Measurements from ENCODE around the gene ATG101.
"Not testable (repeated sequence)": the region's sequence is repeated elsewhere in the genome, so short reads cannot be mapped to it uniquely, and the experiment has no call there.

ATG101 gene

DNA sequence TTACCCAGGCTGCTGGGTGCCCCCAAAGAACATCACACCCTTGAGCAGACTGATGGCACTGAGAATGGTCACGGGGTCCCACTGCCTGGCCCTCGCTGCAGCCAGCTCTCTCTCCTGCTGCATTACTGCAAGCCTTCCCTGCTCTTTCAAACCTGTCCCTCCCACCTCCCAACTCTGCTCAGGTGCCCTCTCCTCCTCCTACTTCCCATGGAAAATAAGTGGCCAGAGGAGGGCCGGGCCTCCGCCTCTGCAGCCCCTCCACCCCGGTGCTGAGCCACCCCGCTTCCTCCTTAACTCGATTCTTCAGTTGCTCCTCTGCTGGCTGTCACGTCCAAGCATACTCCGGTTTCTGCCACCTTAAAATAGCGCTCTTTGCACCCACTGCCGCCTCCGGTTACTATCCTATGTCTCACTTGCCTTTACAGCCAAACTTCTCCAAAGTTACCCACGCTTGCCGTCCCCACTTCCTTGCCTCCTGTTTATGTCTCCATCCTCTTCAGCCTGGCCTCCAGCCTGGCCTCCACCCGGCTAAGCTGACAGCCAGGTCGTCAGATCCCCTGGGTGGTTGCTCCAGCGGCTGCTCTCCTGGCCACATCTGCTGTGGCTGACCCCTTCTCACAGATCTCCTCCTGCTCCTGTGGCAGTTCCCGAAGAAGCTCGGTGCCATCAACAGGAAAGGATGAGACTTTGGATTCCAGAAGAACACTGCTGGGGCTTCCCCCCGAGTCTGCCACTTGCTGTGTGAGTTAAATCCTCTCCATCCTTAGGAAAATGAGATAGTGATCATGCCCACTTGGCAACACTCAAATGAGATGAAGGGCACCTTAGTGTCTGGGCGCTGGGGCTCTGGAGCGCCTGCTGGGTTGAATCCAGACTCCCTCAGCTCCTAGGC, 17.4 kb downstream of the ATG101 start:
- H3K4me3 ChIP-seq (ENCODE audit: low read length), result no peak overlapping the region
- H3K27me3 ChIP-seq (ENCODE audit: control insufficient read depth, insufficient read depth, low read length), result peaks cover 3% of the 10 kb centered on the region
- peaks cover 8% of the 10 kb centered on the region for H3K4me1 ChIP-seq (ENCODE audit: control insufficient read depth, insufficient read depth, low read length)
- no peaks in the 10 kb centered on the region for H3K36me3 ChIP-seq (ENCODE audit: control insufficient read depth, insufficient read depth, low read length)
- H3K9me3 ChIP-seq (ENCODE audit: control insufficient read depth, low read length), result no peaks in the 10 kb centered on the region
- no peak overlapping the region for H3K9ac ChIP-seq (ENCODE audit: low read length)

DNA sequence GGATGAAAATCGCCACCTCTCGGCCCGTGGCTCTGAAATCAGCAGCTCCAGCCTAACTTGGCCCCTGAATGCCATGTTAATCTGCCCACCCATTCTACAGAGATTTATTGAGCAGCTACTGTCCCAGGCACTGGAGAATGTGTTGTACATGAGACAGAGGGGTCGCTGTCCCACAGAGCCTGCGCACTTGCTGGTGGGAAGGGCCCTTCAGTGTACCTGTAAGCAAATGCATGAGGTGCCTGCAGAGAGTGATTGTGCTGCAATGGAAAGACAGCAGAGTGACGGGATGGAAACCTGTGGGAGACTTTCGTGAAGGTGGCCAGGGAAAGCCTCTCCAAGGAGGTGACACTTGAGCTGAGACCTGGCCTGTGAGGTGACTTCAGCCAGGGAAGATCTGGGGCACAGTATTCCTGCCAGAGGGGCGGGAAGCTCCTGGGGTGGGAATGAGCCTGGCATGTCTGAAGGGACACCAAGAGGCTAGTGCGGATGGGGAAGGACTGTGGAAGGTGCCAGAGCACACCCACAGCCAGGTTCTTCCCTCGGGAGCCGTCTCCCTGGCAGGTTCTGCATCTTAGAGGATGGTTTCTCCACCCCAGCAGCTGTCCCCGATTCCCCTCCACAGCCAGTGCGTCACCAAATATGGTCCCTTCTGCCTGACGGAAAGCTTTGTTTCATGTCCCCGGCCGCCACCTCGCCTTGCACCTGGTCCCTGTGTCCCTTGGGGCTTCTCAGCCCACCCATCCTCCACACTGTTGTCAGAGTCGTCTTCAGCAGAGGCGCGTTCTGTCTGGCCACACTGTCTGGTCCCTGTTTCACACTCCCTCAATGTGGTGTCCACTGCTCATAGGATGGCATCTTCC, 18.4 kb downstream of the ATG101 start:
- no peaks in the 10 kb centered on the region for H3K36me3 ChIP-seq (ENCODE audit: control insufficient read depth, insufficient read depth, low read length)
- no peaks in the 10 kb centered on the region for H3K9me3 ChIP-seq (ENCODE audit: control insufficient read depth, low read length)
- peaks cover 2% of the 10 kb centered on the region for H3K4me1 ChIP-seq (ENCODE audit: control insufficient read depth, insufficient read depth, low read length)
- H3K27me3 ChIP-seq (ENCODE audit: control insufficient read depth, insufficient read depth, low read length), result peaks cover 3% of the 10 kb centered on the region
- no peak overlapping the region for H3K4me3 ChIP-seq (ENCODE audit: low read length)
- H3K9ac ChIP-seq (ENCODE audit: low read length), result no peak overlapping the region

DNA sequence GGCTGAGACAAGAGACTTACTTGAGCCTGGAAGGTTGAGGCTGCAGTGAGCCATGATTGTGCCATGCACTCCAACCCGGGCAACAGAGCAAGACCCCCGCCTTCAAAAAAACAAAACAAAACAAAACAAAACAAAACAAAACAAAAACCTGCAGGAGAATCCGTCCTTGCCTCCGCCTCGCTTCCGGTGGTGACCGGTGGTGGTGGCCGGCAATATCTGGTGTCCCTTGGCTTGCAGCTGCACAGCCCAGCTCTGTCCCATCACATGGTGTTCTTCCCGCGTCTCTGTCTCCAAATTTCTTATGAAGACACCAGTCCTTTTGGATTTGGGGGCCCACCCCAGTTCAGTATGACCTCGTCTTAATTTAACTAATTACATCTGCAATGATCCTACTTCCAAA, 19.7 kb downstream of the ATG101 start:
- peaks cover 3% of the 10 kb centered on the region for H3K27me3 ChIP-seq (ENCODE audit: control insufficient read depth, insufficient read depth, low read length)
- no peaks in the 10 kb centered on the region for H3K9me3 ChIP-seq (ENCODE audit: control insufficient read depth, low read length)
- no peaks in the 10 kb centered on the region for H3K36me3 ChIP-seq (ENCODE audit: control insufficient read depth, insufficient read depth, low read length)
- H3K4me1 ChIP-seq (ENCODE audit: control insufficient read depth, insufficient read depth, low read length), result no peaks in the 10 kb centered on the region
- H3K9ac ChIP-seq (ENCODE audit: low read length), result no peak overlapping the region
- H3K4me3 ChIP-seq (ENCODE audit: low read length), result no peak overlapping the region

DNA sequence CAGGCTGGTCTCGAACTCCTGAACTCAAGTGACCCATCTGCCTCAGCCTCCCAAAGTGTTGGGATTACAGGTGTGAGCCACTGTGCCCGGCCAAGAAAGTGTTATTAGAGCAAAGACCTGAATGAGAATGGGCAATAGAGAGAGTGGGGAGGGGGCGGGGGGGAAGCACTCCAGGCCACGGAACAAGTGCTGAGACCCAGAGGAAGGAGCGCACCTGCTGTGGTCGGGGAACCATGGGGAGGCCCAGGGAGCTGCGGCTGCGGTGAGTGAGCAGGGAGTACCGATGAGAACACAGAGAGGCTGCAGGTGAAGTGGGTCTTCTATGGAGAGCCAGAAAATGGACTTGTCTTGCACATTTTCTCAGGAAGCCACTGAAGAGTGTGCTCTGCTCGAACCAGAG, 20.5 kb downstream of the ATG101 start:
- Histone ChIP-seq H3K27me3 (ENCODE audit: control insufficient read depth, insufficient read depth, low read length) (peaks cover 3% of the 10 kb centered on the region), H3K9me3 (ENCODE audit: control insufficient read depth, low read length) (no peaks in the 10 kb centered on the region), H3K4me3 (ENCODE audit: low read length) (no peak overlapping the region), H3K36me3 (ENCODE audit: control insufficient read depth, insufficient read depth, low read length) (no peaks in the 10 kb centered on the region), H3K9ac (ENCODE audit: low read length) (no peak overlapping the region), H3K4me1 (ENCODE audit: control insufficient read depth, insufficient read depth, low read length) (no peaks in the 10 kb centered on the region)

DNA sequence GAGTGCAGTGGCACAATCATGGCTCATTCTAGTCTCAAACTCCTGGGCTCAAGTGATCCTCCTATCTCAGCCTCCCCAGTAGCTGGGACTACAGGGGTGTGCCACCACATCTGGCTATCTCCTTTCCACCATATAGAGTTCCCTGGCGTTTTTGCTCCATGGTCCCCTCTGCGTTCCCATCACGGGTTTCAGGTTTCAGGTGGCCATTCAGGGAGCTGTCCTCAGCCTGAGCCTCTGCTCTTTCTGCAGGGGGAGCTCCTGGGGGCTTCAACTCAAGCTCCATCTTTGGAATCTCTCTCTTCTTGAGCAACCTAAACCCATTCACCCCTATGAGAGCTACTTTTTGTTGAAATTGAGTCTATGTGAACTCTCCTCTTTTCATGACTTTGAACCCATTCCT, 21.3 kb downstream of the ATG101 start:
- H3K36me3 ChIP-seq (ENCODE audit: control insufficient read depth, insufficient read depth, low read length), result no peaks in the 10 kb centered on the region
- H3K4me3 ChIP-seq (ENCODE audit: low read length), result no peak overlapping the region
- H3K9me3 ChIP-seq (ENCODE audit: control insufficient read depth, low read length), result no peaks in the 10 kb centered on the region
- peaks cover 3% of the 10 kb centered on the region for H3K27me3 ChIP-seq (ENCODE audit: control insufficient read depth, insufficient read depth, low read length)
- no peak overlapping the region for H3K9ac ChIP-seq (ENCODE audit: low read length)
- no peaks in the 10 kb centered on the region for H3K4me1 ChIP-seq (ENCODE audit: control insufficient read depth, insufficient read depth, low read length)

DNA sequence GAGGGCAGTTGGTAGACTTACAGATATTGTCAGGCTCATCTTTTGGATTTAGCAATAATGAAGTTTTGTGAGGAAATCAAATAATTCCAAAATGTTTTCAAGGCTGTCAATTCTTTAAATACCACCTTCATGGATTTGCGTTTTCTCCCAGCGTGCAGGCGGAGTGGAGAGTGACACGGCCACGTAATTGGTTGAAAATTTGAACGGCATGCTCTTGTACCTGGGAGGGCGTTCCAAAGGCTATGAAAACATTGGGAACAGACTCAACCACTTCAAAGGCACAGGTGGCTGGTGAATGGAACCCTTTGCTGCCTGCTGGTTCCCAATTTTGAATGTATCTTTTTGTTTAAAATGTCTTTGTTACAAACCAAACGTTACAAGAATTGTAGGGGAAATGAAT, 22.1 kb downstream of the ATG101 start:
- no peaks in the 10 kb centered on the region for H3K4me1 ChIP-seq (ENCODE audit: control insufficient read depth, insufficient read depth, low read length)
- H3K27me3 ChIP-seq (ENCODE audit: control insufficient read depth, insufficient read depth, low read length), result no peaks in the 10 kb centered on the region
- no peaks in the 10 kb centered on the region for H3K36me3 ChIP-seq (ENCODE audit: control insufficient read depth, insufficient read depth, low read length)
- H3K9ac ChIP-seq (ENCODE audit: low read length), result no peak overlapping the region
- H3K4me3 ChIP-seq (ENCODE audit: low read length), result no peak overlapping the region
- no peaks in the 10 kb centered on the region for H3K9me3 ChIP-seq (ENCODE audit: control insufficient read depth, low read length)

DNA sequence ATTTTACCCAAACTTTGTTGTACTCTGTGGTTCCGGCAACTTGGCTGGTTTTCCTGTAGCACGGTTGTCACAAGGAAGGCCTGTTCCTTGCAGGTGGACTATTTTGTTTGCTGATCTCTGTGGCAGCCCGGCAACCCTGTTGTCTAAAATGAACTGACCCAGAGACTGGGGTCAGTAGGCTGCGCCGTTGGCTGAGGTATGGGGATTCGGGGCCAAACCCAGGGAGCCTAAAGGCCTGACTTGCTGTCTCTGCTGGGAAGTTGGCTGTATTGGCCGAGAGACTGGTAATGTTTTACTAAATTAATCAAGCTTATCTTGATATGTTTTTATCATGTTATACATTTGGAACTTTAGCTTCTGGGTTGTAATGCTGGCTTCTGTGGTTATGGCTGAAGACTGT, 23.6 kb downstream of the ATG101 start:
- Histone ChIP-seq H3K9ac (ENCODE audit: low read length) (no peak overlapping the region), H3K36me3 (ENCODE audit: control insufficient read depth, insufficient read depth, low read length) (no peaks in the 10 kb centered on the region), H3K9me3 (ENCODE audit: control insufficient read depth, low read length) (no peaks in the 10 kb centered on the region), H3K4me3 (ENCODE audit: low read length) (no peak overlapping the region), H3K4me1 (ENCODE audit: control insufficient read depth, insufficient read depth, low read length) (no peaks in the 10 kb centered on the region), H3K27me3 (ENCODE audit: control insufficient read depth, insufficient read depth, low read length) (no peaks in the 10 kb centered on the region)

DNA sequence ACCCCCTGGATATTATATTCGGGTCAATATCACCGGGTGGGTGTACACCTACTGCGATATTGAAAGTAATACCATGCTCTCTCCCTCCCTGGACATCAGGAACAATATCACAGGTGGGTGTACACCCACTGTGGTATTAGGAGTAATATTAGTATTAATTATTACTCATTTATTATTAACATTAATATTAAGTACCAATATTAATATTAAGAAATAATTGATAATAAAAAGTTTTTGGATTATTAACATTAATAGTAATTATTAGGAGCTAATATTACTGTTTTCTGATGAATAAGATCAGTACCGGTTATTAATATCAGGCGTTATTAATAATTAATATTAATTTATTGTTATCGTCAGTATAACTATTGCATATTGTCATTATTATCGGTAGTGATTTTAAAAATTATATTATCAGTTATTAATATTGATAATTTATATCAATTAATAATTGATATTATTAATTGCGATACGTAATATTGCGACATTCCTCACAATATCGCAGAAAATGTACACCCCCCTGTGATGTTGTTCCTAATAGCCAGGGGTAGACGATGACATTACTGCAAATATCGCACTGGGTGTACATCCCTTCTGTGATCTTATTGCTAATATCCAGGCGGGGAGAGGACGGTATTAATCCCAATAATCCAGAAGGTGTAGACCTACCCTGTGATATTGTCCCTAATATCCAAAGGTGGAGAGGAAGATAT, 26.7 kb downstream of the ATG101 start:
- no peaks in the 10 kb centered on the region for H3K4me1 ChIP-seq (ENCODE audit: control insufficient read depth, insufficient read depth, low read length)
- H3K4me3 ChIP-seq (ENCODE audit: low read length), result no peak overlapping the region
- H3K36me3 ChIP-seq (ENCODE audit: control insufficient read depth, insufficient read depth, low read length), result no peaks in the 10 kb centered on the region
- H3K9me3 ChIP-seq (ENCODE audit: control insufficient read depth, low read length), result no peaks in the 10 kb centered on the region
- no peaks in the 10 kb centered on the region for H3K27me3 ChIP-seq (ENCODE audit: control insufficient read depth, insufficient read depth, low read length)
- no peak overlapping the region for H3K9ac ChIP-seq (ENCODE audit: low read length)

DNA sequence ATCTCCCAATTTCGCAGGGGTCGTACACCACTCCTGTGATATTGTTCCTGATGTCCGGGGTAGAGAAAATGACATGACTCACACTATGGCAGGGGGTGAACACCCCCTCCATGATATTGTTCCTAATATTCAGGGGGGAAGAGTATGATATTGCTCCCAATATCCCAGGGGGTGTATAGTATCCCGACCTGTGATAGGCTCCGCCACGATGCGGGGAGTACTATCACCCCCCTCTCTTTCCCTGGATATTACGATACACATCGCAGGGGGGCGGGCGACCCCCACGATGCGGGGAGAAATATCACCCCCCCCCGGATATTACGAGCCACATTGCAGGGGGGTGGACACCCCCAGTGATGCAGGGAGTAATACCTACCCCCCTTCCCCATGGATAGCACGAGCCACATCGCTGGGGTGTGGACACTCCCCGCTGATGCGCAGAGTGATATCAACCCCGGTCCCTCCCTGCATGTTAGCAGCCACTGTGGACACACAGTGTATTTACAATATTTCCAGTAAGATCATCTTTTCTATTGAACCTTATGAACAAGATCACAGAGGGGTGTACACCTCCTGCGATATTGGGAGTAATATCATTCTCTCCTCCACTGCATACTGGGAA, 27.4 kb downstream of the ATG101 start:
- Histone ChIP-seq H3K36me3 (ENCODE audit: control insufficient read depth, insufficient read depth, low read length) (no peaks in the 10 kb centered on the region), H3K4me3 (ENCODE audit: low read length) (no peak overlapping the region), H3K9ac (ENCODE audit: low read length) (no peak overlapping the region), H3K27me3 (ENCODE audit: control insufficient read depth, insufficient read depth, low read length) (no peaks in the 10 kb centered on the region), H3K4me1 (ENCODE audit: control insufficient read depth, insufficient read depth, low read length) (no peaks in the 10 kb centered on the region), H3K9me3 (ENCODE audit: control insufficient read depth, low read length) (no peaks in the 10 kb centered on the region)

DNA sequence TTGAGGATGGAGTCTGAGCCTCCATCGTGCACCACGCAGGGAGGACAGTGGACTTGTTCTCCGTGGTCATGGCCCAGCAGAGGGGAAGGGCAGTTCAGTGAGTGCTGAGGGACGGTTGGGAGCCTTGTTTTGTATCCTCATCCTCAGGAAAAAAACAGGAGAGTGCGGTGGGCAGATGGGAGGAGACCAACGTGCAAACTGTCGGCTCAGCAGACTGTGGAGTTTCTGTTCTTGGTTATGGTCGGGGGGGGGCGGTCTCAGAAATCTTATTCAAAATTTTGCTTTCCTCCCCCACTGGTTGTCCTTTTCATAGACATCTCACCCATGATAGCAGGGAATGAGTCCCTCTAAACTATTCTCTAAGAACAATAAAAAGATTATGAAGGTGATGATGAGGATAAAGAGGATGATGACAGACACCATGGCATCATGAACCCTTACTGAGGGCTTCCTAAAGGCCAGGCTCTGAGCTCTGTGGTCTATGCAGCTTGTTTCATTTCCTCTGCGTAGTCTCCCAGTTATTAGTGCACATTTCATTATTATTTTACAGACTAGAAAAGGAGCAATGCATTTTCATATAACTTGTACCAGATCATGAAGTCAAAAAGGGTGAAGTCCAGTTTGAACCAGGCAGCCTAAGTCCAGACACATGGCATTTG, 34.8 kb downstream of the ATG101 start:
- H3K4me3 ChIP-seq (ENCODE audit: low read length); H3K27me3 ChIP-seq (ENCODE audit: control insufficient read depth, insufficient read depth, low read length); H3K36me3 ChIP-seq (ENCODE audit: control insufficient read depth, insufficient read depth, low read length); H3K9ac ChIP-seq (ENCODE audit: low read length); H3K4me1 ChIP-seq (ENCODE audit: control insufficient read depth, insufficient read depth, low read length); H3K9me3 ChIP-seq (ENCODE audit: control insufficient read depth, low read length): not testable (repeated sequence)

Data from mucosa of stomach (tissue), 1 donor.